ENCODE measurements around the gene MTG1. TPM values are rescaled to one million over a fixed set of nuclear protein-coding genes. Genes with fewer than 3 reads are reported as not detected.

The MTG1 gene
- total RNA-seq, 1 experiment from 2014 or later: 83.3 TPM

DNA sequence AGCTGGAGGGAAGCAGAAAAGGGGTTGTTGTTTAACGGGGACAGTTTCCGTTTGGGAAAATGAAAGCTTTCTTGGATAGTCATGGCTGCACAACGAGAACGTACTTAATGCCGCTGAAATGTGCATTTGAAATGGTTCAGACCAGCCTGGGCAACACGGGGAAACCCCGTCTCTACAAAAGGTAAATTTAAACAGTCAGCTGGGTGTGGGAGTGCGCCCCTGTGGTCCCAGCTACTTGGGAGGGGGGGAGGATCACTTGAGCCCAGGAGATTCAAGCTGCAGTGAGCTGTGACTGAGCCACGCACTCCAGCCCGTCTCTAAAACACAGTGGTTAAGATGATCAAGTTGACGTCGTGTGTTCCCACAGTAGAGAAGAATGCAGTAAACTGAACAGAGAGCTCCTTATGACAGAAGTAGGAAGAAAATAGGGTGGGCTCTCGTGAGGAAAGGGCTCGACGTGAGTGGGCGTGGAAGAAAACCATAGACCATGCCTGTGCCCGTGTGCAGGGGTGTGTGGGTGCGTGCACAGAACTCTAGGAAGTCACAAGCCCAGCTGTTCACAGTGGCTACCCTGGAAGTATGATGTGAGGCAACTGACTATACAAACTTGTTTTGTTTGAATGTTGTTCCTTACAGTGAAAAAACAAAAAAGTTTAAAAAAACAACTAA, 32.0 kb upstream of the MTG1 start:
- H3K9me3 ChIP-seq (ENCODE audit: low read depth, low read length, poor library complexity, severe bottlenecking): no peaks in the 10 kb centered on the region
- no peaks in the 10 kb centered on the region for H3K27me3 ChIP-seq (replicated peaks; ENCODE audit: insufficient read depth, low read depth, low read length, poor library complexity)
- BruUV-seq (replicated peaks): no TSS peak
- peaks cover 27% of the 10 kb centered on the region for H3K36me3 ChIP-seq (ENCODE audit: insufficient read depth, low read length, poor library complexity, severe bottlenecking)
- CTCF ChIA-PET: no interaction called here
- intact Hi-C loops (cut with micrococcal nuclease; ENCODE audit: unreplicated experiment): no loop called here
- no peak for DNase-seq (ENCODE audit: low spot score)
- TF ChIP-seq, protein P1, sequence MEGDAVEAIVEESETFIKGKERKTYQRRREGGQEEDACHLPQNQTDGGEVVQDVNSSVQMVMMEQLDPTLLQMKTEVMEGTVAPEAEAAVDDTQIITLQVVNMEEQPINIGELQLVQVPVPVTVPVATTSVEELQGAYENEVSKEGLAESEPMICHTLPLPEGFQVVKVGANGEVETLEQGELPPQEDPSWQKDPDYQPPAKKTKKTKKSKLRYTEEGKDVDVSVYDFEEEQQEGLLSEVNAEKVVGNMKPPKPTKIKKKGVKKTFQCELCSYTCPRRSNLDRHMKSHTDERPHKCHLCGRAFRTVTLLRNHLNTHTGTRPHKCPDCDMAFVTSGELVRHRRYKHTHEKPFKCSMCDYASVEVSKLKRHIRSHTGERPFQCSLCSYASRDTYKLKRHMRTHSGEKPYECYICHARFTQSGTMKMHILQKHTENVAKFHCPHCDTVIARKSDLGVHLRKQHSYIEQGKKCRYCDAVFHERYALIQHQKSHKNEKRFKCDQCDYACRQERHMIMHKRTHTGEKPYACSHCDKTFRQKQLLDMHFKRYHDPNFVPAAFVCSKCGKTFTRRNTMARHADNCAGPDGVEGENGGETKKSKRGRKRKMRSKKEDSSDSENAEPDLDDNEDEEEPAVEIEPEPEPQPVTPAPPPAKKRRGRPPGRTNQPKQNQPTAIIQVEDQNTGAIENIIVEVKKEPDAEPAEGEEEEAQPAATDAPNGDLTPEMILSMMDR (conservative IDR thresholded peaks at IDR 0.05; ENCODE audit: low read depth, low read length): no peak
- TF ChIP-seq EZH2 (IDR thresholded peaks at IDR 0.05; ENCODE audit: borderline replicate concordance, low read depth, low read length, poor library complexity, severe bottlenecking): no peak
- H3K4me1 ChIP-seq (ENCODE audit: insufficient read depth, low read length, poor library complexity, severe bottlenecking): no peaks in the 10 kb centered on the region
- POLR2A ChIA-PET (ENCODE audit: low non-redundant PET): no interaction called here
- peak overlapping the region; percentile 6 for H3K27ac ChIP-seq (ENCODE audit: low read depth, low read length, poor library complexity, severe bottlenecking)
- H3K4me3 ChIP-seq (ENCODE audit: low read depth, low read length, poor library complexity, severe bottlenecking): no peak overlapping the region

DNA sequence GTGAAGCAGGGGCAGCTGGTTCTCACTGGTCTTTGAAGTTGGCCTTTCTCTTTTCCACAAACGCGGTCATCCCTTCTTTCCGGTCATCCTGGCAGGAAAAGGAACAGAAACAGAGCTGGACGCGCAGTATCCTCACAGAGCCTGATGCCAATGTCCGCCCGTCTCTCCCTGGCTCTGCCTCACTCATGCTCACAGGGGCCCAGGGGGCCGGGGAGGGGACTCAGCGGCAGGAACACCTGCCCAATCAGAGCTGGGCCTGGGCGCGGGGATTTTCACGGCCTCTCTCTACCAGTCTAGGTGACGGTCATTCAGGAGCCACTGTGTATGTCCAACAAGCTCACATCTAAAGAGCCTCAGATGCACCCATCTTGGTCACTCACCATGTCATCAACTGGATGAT, 31.1 kb upstream of the MTG1 start:
- Histone ChIP-seq H3K27me3 (replicated peaks; ENCODE audit: insufficient read depth, low read depth, low read length, poor library complexity) (no peaks in the 10 kb centered on the region), H3K27ac (ENCODE audit: low read depth, low read length, poor library complexity, severe bottlenecking) (no peak overlapping the region), H3K36me3 (ENCODE audit: insufficient read depth, low read length, poor library complexity, severe bottlenecking) (peaks cover 29% of the 10 kb centered on the region), H3K4me1 (ENCODE audit: insufficient read depth, low read length, poor library complexity, severe bottlenecking) (no peaks in the 10 kb centered on the region), H3K9me3 (ENCODE audit: low read depth, low read length, poor library complexity, severe bottlenecking) (no peaks in the 10 kb centered on the region), H3K4me3 (ENCODE audit: low read depth, low read length, poor library complexity, severe bottlenecking) (no peak overlapping the region)
- intact Hi-C loops (cut with micrococcal nuclease; ENCODE audit: unreplicated experiment): no loop called here
- TF ChIP-seq, protein P1 (conservative IDR thresholded peaks at IDR 0.05; ENCODE audit: low read depth, low read length): no peak
- no peak for TF ChIP-seq EZH2 (IDR thresholded peaks at IDR 0.05; ENCODE audit: borderline replicate concordance, low read depth, low read length, poor library complexity, severe bottlenecking)
- no peak for DNase-seq (ENCODE audit: low spot score)
- POLR2A ChIA-PET (ENCODE audit: low non-redundant PET): no interaction called here
- CTCF ChIA-PET: no interaction called here
- BruUV-seq (replicated peaks): no TSS peak

DNA sequence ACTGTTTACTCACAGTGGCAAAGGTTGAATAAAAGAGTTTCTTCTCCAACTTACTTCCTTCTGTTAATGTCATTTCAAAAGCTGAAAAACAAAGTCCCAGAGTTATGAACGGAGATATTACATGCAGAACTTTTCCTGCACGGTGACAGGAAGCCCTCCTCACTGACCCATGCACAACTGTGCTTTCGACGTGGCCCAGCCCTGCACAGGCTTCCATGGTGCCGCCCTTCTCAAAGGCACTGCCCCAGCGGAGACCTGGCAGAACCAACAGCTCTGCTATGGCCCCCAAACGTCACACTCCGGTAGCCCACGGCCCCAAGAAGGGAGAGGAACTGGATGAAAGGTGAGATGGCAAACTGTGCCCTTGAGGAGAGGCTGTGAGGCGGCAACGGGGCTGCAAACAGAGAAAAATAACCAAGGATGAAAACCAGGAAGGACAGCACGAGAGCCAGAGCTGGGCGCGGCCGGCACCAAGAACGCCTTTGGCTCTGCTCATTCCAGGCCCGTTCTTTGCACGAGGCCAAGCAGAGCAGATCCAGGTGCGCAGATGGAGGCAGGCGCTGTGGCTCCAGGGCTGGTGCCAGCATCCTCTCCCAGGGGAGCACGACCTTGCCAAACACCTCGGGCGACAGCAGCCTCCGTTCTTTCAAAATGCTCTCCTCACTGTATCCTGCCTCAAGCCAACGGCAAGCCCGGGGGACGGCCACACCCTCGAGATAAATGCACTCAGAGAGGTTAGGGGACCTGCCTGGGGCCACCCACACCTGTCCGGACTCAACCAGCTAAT, 29.1 kb upstream of the MTG1 start:
- Histone ChIP-seq H3K4me1 (ENCODE audit: insufficient read depth, low read length, poor library complexity, severe bottlenecking) (no peaks in the 10 kb centered on the region), H3K9me3 (ENCODE audit: low read depth, low read length, poor library complexity, severe bottlenecking) (no peaks in the 10 kb centered on the region), H3K27me3 (replicated peaks; ENCODE audit: insufficient read depth, low read depth, low read length, poor library complexity) (no peaks in the 10 kb centered on the region), H3K4me3 (ENCODE audit: low read depth, low read length, poor library complexity, severe bottlenecking) (no peak overlapping the region), H3K36me3 (ENCODE audit: insufficient read depth, low read length, poor library complexity, severe bottlenecking) (peaks cover 44% of the 10 kb centered on the region), H3K27ac (ENCODE audit: low read depth, low read length, poor library complexity, severe bottlenecking) (no peak overlapping the region)
- no peak for DNase-seq (ENCODE audit: low spot score)
- BruUV-seq (replicated peaks): no TSS peak
- ChIA-PET POLR2A (ENCODE audit: low non-redundant PET) (no interaction called here), CTCF (no interaction called here)
- TF ChIP-seq, protein P1 (conservative IDR thresholded peaks at IDR 0.05; ENCODE audit: low read depth, low read length): no peak
- intact Hi-C loops (cut with micrococcal nuclease; ENCODE audit: unreplicated experiment): no loop called here
